ENCODE results near the gene DCDC2C. TPM values are rescaled to one million over a fixed set of nuclear protein-coding genes. Genes with fewer than 3 reads are reported as not detected.

The DCDC2C gene
- polyA plus RNA-seq, 2 of the 4 experiments (the other 2 are of a cell fraction), result not detected

DNA sequence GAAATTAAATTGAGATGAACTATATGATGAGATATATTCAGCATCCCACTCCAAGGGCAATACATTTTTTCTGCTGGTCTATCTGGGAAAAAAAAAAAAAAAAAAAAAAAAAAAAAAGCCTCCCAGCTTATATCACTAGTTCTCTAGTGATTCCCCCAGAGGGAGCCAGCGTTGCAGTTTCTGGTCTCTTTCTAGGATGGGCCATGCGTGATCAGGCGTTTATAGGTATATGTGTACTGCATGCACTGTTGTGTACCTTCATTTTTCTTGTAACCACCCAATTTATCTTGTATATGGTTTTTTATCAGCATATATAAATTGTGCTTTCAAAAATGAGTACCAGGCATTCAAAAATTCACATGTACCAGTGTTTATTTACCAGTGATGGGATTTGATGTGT is 35.1 kb downstream of the DCDC2C start:
- Histone ChIP-seq H3K4me3 (no peak overlapping the region), H3K9me3 (no peaks in the 10 kb centered on the region), H3K27ac (no peak overlapping the region), H3K4me2 (no peak overlapping the region), H3K4me1 (no peaks in the 10 kb centered on the region)
- peak; percentile 93 to 94 for ATAC-seq
- CTCF ChIA-PET, result interaction anchor here (0.6 to 2.8 kb wide), 9 partner anchors 10 to 91 kb away, joined by 3 to 24 read pairs (median 4); no protein-coding TSS in a partner anchor
- no peak for TF ChIP-seq EHMT2 (IDR thresholded peaks at IDR 0.05; ENCODE audit: low read depth)
- no peak for TF ChIP-seq CHD4 (IDR thresholded peaks at IDR 0.05; ENCODE audit: borderline replicate concordance)
- TF ChIP-seq KDM5A (IDR thresholded peaks at IDR 0.05), result no peak
- TF ChIP-seq MAFK (IDR thresholded peaks at IDR 0.05; ENCODE audit: partially characterized antibody), result no peak
- TF ChIP-seq RNF2 (IDR thresholded peaks at IDR 0.05; ENCODE audit: borderline replicate concordance, low read depth), result no peak
- peak; percentile 49 to 76; a peak in 3 of 5 replicates for TF ChIP-seq RAD21 (conservative IDR thresholded peaks at IDR 0.05 in 1 of 2, IDR thresholded peaks at IDR 0.05 in 1 of 2)
- TF ChIP-seq, protein P1, sequence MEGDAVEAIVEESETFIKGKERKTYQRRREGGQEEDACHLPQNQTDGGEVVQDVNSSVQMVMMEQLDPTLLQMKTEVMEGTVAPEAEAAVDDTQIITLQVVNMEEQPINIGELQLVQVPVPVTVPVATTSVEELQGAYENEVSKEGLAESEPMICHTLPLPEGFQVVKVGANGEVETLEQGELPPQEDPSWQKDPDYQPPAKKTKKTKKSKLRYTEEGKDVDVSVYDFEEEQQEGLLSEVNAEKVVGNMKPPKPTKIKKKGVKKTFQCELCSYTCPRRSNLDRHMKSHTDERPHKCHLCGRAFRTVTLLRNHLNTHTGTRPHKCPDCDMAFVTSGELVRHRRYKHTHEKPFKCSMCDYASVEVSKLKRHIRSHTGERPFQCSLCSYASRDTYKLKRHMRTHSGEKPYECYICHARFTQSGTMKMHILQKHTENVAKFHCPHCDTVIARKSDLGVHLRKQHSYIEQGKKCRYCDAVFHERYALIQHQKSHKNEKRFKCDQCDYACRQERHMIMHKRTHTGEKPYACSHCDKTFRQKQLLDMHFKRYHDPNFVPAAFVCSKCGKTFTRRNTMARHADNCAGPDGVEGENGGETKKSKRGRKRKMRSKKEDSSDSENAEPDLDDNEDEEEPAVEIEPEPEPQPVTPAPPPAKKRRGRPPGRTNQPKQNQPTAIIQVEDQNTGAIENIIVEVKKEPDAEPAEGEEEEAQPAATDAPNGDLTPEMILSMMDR (IDR thresholded peaks at IDR 0.05), result peak; percentile 54
- no peak for TF ChIP-seq KDM1A (IDR thresholded peaks at IDR 0.05; ENCODE audit: low read depth)
- no peak for TF ChIP-seq HOXB5 (CRISPR knock-in tag; IDR thresholded peaks at IDR 0.05)
- TF ChIP-seq ZSCAN20 (CRISPR knock-in tag; IDR thresholded peaks at IDR 0.05), result no peak
- TF ChIP-seq, protein P2, sequence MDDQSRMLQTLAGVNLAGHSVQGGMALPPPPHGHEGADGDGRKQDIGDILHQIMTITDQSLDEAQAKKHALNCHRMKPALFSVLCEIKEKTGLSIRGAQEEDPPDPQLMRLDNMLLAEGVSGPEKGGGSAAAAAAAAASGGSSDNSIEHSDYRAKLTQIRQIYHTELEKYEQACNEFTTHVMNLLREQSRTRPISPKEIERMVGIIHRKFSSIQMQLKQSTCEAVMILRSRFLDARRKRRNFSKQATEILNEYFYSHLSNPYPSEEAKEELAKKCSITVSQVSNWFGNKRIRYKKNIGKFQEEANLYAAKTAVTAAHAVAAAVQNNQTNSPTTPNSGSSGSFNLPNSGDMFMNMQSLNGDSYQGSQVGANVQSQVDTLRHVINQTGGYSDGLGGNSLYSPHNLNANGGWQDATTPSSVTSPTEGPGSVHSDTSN (IDR thresholded peaks at IDR 0.05), result no peak
- TF ChIP-seq SMC3 (IDR thresholded peaks at IDR 0.05), result peak; percentile 11; the same call in 1 of the 3 replicates
- TF ChIP-seq EHF (CRISPR knock-in tag; IDR thresholded peaks at IDR 0.05), result no peak
- POLR2A ChIA-PET, result no interaction called here
- DNase-seq (ENCODE audit: low read depth in 1 of 2, low spot score in 1 of 2), result peak; percentile 63 to 75
- FAIRE-seq, result no peak
- 3% methylated on average over 3 of the region's 3 CpGs for WGBS (ENCODE audit: missing lambda C conversion rate)

DNA sequence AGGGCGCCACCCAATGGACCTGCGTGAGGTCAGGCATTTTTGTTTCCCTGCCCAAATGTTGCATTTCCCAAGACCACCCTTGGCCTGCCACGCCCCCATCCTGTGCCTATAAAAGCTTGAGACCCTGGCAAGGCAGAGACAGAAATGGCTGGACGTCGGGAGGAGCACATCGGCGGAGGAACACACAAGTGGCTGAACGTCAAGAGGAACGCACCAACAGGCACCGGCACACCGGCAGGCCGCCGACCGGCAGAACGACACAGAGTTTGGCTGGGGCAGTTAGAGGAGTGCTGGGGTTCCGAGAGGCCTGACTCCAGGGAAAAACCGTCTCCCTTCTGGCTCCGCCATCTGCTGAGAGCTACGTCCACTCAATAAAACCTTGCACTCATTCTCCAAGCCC is 35.9 kb downstream of the DCDC2C start:
- no peaks in the 10 kb centered on the region for H3K4me1 ChIP-seq
- ATAC-seq, result no peak
- TF ChIP-seq NR3C1 (IDR thresholded peaks at IDR 0.05) (no peak), POLR2A (IDR thresholded peaks at IDR 0.05; ENCODE audit: low read length) (no peak), SMC3 (IDR thresholded peaks at IDR 0.05) (no peak), HEYL (CRISPR knock-in tag; IDR thresholded peaks at IDR 0.05) (no peak), NFE2L2 (conservative IDR thresholded peaks at IDR 0.05; ENCODE audit: low read length) (no peak), RFX5 (IDR thresholded peaks at IDR 0.05) (no peak), HDAC2 (IDR thresholded peaks at IDR 0.05) (no peak), RAD21 (conservative IDR thresholded peaks at IDR 0.05 in 1 of 2, IDR thresholded peaks at IDR 0.05 in 1 of 2) (no peak), FOSL2 (IDR thresholded peaks at IDR 0.05) (no peak), FOSL2 (CRISPR knock-in tag; IDR thresholded peaks at IDR 0.05) (no peak), EHMT2 (IDR thresholded peaks at IDR 0.05; ENCODE audit: low read depth) (no peak), SREBF2 (IDR thresholded peaks at IDR 0.05) (no peak), NPAS2 (CRISPR knock-in tag; IDR thresholded peaks at IDR 0.05; ENCODE audit: borderline replicate concordance) (no peak), HOXA7 (CRISPR knock-in tag; IDR thresholded peaks at IDR 0.05) (no peak), POLR2AphosphoS2 (conservative IDR thresholded peaks at IDR 0.05; ENCODE audit: low read length) (no peak), MAFK (IDR thresholded peaks at IDR 0.05; ENCODE audit: partially characterized antibody) (no peak), CEBPB (IDR thresholded peaks at IDR 0.05) (no peak), ZNF302 (CRISPR knock-in tag; IDR thresholded peaks at IDR 0.05) (no peak)
- TF ChIP-seq, protein P3, sequence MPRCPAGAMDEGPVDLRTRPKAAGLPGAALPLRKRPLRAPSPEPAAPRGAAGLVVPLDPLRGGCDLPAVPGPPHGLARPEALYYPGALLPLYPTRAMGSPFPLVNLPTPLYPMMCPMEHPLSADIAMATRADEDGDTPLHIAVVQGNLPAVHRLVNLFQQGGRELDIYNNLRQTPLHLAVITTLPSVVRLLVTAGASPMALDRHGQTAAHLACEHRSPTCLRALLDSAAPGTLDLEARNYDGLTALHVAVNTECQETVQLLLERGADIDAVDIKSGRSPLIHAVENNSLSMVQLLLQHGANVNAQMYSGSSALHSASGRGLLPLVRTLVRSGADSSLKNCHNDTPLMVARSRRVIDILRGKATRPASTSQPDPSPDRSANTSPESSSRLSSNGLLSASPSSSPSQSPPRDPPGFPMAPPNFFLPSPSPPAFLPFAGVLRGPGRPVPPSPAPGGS (IDR thresholded peaks at IDR 0.05), result no peak
- TF ChIP-seq, protein P4, sequence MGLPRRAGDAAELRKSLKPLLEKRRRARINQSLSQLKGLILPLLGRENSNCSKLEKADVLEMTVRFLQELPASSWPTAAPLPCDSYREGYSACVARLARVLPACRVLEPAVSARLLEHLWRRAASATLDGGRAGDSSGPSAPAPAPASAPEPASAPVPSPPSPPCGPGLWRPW (IDR thresholded peaks at IDR 0.05), result no peak
- TF ChIP-seq, protein P5, sequence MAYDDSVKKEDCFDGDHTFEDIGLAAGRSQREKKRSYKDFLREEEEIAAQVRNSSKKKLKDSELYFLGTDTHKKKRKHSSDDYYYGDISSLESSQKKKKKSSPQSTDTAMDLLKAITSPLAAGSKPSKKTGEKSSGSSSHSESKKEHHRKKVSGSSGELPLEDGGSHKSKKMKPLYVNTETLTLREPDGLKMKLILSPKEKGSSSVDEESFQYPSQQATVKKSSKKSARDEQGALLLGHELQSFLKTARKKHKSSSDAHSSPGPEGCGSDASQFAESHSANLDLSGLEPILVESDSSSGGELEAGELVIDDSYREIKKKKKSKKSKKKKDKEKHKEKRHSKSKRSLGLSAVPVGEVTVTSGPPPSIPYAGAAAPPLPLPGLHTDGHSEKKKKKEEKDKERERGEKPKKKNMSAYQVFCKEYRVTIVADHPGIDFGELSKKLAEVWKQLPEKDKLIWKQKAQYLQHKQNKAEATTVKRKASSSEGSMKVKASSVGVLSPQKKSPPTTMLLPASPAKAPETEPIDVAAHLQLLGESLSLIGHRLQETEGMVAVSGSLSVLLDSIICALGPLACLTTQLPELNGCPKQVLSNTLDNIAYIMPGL (CRISPR knock-in tag; IDR thresholded peaks at IDR 0.05; ENCODE audit: borderline replicate concordance), result no peak
- no peak overlapping the region for H3K4me2 ChIP-seq
- FAIRE-seq, result no peak
- H3K4me3 ChIP-seq, result no peak overlapping the region
- ChIA-PET CTCF (interaction anchor here (1.3 to 2.8 kb wide), 7 partner anchors 10 to 86 kb away, joined by 3 to 24 read pairs (median 6); no protein-coding TSS in a partner anchor), POLR2A (no interaction called here)
- WGBS (ENCODE audit: missing lambda C conversion rate), result 66% methylated on average over 19 of the region's 19 CpGs
- no peak for DNase-seq (ENCODE audit: low read depth in 1 of 2, low spot score in 1 of 2)
- no peak overlapping the region for H3K27ac ChIP-seq
- H3K9me3 ChIP-seq, result no peaks in the 10 kb centered on the region

All from A549 (cell line).